Sciatic nerve (tissue), 2 donors: ENCODE measurements around the gene CTNNA1. TPM values are rescaled to one million over a fixed set of nuclear protein-coding genes. Genes with fewer than 3 reads are reported as not detected.
"Not testable (repeated sequence)": the region's sequence is repeated elsewhere in the genome, so short reads cannot be mapped to it uniquely, and the experiment has no call there.

Experiments used
- ATAC-seq: fragments of 200-7000 bp; cut with Tn5 transposase; one replicate; pipeline ENCODE4 v1.9.1; 2020; ENCODE audit warnings: mild to moderate bottlenecking, moderate library complexity
- DNase-seq: peaks from one replicate; pipeline ENCODE4 v3.0.0-alpha.2; 2020; ENCODE audit warnings: low spot score
- intact Hi-C: fragments of 100-400 bp; cut with DNase I; formaldehyde crosslinking; loops from one replicate; pipeline ENCODE4 v1.14.2; 2022
- total RNA-seq: library from RNA; stranded (reverse); fragmentation: NEBNext Ultra II Directional; extraction: Animal tissue kit (Norgen Biotek cat#: 25700); gene quantifications from one replicate; pipeline ENCODE4 v1.2.1, GENCODE V29; 2021
- donor health status: DM: no; HTN: no; CAD: no.
- donor health status: DM: no; HTN: no; CAD: no.

The CTNNA1 gene
- total RNA-seq, 1 donor from 2014 or later: 485 TPM

DNA sequence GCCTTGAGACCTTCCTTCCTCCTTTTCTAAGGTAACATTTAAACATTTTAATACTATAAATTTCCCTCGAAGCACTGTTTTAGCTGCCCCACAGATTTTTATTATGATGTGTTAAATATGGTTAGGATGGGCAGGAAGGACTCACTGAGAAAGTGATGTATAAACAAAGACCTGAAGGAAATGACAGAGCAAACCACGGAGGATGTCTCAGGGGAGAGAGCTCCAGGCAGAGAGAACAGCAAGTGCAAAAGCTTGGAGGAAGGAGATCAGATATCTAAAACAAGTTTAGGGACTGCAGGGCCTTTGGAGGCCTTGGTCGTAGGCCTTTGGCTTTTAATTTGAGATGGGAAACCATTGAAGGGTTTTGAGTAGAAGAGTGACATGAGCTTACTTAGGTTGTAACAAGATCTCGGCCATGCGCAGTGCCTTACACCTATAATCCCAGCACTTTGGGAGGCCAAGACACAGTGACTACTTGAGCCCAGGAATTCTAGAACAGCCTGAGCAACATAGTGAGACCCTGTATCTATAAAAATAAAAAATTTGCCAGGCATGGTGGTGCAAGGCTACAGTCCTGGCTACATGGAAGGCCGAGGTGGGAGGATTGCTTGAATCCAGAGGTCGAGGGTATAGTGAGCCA is 157.4 kb downstream of the CTNNA1 start:
- intact Hi-C loops: no loop called here
- ATAC-seq (no peak), DNase-seq (no peak)

DNA sequence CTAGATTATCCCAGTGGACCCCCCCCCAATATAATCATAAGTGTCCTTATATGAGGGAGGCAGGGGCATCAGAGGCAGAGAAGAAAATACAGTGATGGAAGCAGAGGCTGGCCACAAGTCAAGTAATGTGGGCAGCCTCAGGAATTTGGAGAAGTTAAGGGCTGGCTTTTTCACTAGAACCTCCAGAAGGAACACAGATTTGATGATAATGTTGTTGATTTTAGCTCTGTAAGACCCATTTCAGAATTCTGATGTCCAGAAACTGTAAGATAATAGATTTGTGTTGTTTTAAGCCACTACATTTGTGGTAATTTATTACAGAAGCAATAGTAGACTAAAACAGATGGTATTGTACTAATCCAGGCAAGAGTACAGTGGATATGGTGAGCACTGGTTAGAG is 158.2 kb downstream of the CTNNA1 start:
- intact Hi-C loops: no loop called here
- ATAC-seq (no peak), DNase-seq (no peak)

DNA sequence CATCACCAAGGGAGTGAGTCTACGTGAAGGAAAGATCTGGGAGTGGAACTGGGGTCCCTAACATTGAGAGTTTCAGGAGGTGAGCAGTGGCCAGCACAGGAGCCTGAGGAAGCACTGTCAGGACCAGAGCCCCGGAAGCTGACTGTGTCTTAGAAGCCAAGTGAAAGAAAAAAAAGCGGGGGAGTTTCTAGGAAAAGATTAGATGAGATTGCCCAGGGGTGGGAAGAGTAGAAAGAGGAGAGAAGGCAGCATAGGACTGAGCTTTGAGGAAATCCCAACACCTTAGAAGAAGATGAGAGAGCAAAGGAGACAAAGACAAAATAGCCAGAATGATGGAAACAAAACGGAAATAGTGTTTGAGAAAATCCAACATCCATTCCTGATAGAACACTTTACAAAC is 158.9 kb downstream of the CTNNA1 start:
- intact Hi-C loops: no loop called here
- DNase-seq: no peak
- no peak for ATAC-seq

DNA sequence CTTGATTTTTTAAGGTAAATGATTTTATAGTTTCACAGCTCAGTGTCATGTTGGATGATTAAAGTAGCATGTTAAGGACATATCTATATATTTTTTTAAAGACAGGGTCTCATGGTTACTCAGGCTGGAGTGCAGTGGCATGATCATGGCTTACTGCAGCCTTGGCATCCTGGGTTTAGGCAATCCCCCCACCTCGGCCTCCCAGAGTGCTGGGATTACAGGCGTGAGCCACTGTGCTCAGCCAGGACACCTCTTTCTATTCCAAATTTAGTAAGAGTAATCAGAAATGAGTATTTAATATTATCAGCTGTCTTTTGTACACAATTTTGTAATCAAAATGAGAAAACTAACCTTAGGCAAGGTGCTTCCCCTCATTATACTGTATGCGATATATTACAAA is 160.5 kb downstream of the CTNNA1 start:
- no peak for ATAC-seq
- intact Hi-C loops: no loop called here
- DNase-seq: no peak

DNA sequence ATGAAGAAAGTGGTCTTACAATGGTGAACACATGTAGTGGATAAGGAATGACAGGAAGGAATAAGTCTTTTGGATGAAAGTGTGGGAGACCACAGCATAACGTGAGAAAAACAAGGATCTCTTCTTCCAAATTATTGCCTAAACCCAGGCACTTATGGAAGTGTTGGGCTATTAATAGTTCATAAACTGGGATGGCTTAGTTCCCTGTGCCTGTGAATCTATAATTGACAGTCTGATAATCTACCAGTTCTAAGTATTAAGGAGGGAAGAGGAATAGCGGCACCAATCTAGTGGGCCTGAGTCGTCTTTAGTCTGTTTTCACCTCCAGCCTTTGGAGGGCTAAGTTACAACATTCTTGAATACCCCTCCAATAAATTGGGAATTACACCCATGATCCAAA is 161.1 kb downstream of the CTNNA1 start:
- ATAC-seq: no peak
- DNase-seq: no peak
- intact Hi-C loops: no loop called here

DNA sequence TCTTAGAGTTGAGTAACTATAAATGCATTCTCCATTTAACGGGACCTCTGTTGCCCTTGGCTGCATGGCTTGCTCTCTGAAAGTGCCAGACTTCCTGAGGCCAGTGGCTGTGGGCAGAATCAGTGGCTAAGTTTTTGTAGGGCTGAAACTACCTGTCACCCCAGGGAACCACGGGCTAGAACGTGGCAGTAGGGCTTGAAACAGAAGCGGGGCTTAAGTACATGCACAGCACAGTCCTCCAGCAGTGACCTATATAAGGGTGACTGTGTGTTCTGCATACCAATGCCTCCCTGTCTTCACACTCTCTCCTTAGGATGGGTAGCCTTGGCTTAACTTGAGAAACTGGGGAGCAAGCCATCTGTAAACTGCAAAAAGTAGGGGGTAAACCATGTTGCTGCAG is 165.5 kb downstream of the CTNNA1 start:
- DNase-seq (no peak), ATAC-seq (no peak)
- intact Hi-C loops: no loop called here

DNA sequence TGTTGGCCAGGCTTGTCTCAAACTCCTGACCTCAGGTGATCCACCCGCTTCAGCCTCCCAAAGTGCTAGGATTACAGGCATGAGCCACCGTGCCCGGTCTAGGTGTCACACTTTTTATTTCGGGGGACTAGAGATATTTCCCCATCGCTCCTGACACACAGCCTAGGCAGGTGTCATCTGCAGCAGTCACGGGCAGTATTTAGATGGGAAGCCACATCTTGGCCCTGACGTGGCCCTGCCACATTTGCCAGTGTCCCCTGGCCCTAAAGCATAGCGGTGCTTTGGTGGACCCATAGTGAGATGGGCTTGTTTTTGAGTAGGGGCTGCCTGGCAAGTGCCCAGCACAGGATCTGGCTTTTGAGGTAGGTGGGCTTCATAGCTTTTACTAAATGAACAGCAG is 167.0 kb downstream of the CTNNA1 start:
- intact Hi-C loops: loop anchor here (10.0 kb wide), 1 partner anchor 435 kb away; no protein-coding TSS in a partner anchor
- ATAC-seq (no peak), DNase-seq (no peak)

DNA sequence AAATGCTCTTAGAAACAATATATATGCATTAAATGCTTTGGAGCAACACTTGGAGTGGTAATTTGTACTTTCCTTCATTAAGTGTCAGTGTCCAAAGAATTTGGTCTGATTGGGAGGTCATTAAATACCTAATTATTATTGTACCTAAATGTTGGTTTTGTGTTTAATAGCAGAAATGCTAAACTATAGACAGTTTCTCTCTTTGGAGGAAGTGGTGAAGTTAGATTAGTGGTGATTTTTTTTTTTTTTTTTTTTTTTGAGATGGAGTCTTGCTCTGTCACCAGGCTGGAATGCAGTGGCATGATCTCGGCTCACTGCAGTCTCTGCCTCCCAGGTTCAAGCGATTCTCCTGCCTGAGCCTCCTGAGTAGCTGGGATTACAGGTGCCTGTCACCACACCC is 168.1 kb downstream of the CTNNA1 start:
- DNase-seq, ATAC-seq: not testable (repeated sequence)
- intact Hi-C loops: loop anchor here (10.0 kb wide), 1 partner anchor 433 kb away; no protein-coding TSS in a partner anchor

DNA sequence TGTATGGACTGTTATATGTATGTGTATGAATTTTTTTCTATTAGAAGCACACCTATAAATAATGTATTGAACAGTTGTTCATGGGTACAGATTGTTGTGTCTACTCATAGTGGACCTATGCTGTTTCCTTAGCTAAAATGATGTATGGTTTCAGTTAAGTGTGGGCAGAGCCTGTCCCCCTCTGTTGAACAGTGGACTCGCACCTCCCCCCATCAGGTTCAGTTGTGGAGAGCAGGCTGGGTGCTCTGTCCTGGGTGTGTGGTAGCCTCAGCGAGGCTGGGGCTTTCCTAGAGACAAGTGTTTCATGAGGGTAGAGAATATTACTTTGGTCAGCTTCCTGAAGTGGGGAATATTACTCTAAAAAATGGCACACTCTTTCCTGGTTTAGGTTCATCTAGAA is 169.3 kb downstream of the CTNNA1 start:
- intact Hi-C loops: loop anchor here (10.0 kb wide), 1 partner anchor 432 kb away; no protein-coding TSS in a partner anchor
- DNase-seq: no peak
- no peak for ATAC-seq

DNA sequence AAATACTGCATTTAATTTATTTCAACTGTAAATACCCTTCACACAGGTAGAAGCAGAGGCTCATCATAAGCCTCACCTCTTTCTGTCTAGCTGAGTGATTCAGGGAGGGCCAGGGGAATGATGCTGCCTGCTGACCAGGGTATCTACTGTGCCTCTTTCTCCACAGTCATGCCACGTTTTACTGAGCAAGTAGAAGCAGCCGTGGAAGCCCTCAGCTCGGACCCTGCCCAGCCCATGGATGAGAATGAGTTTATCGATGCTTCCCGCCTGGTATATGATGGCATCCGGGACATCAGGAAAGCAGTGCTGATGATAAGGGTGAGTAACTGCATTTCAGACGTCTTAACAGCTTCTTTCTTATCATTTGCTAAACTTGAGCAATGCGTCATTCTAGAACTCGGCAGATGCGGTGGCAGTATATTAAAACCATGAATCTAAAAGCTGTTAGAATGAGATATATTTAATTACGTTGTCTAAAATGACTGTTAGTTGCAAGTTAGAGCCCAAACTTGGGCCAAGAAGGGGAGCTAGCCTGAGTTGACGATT is 171.9 kb downstream of the CTNNA1 start:
- ATAC-seq: no peak
- intact Hi-C loops: loop anchor here (10.0 kb wide), 1 partner anchor 430 kb away; no protein-coding TSS in a partner anchor
- no peak for DNase-seq

DNA sequence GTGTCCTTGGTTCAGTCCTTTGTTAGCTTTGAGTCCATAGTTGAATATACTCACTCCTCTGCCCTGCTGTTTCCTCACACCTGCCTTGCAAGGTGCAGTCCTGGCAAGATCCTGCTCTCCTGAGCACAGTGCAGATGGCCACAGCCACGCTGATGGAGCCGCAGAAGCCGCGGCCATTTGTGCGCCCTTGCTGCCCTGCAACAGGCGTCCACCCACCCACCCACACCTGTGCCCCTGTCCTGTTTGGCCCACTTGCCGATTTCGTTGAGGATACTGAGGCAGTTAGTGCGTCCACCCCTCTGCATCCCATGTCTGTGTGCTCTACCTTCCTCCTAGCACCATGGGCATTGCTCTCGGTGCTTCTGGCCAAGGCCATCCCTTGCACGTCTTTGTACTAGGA is 173.0 kb downstream of the CTNNA1 start:
- ATAC-seq (no peak), DNase-seq (no peak)
- intact Hi-C loops: loop anchor here (10.0 kb wide), 1 partner anchor 429 kb away; no protein-coding TSS in a partner anchor

DNA sequence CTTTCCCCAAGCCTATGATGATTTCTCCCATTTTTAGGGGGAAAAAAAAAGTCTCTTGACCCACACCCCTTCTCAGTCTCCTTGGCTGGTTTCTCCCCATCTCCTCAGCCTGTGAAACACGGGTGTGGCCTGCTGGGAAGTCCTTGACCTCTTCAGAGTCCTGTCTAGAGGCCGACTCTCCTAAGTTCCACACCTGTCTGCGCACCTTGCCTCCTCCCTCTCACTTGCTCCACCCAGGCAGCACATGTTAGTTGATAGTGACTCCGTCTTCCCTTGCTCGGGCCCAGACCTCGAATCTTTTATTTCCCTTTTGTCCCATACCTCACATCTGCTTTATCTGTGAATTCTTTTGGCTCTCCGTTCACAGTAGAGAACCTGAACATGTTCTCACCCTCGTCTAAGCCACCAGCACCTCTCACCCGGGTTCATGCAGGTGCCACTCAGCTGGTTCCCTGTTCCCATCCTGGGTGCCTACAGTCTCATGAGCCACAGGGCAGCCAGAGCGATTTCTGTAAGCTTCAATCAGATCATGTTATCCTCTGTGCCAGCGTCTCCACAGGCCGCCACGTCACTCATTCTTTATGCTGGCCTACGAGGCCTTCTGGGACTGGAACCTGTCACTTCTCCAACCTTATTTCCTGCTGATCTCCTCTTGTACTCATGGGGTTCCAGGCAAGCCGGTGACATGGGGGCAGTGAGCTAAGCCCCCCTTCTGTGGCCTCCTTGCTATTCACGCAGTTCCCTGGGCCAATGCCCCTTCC is 173.6 kb downstream of the CTNNA1 start:
- DNase-seq (no peak), ATAC-seq (no peak)
- intact Hi-C loops: loop anchor here (10.0 kb wide), 1 partner anchor 428 kb away; no protein-coding TSS in a partner anchor

DNA sequence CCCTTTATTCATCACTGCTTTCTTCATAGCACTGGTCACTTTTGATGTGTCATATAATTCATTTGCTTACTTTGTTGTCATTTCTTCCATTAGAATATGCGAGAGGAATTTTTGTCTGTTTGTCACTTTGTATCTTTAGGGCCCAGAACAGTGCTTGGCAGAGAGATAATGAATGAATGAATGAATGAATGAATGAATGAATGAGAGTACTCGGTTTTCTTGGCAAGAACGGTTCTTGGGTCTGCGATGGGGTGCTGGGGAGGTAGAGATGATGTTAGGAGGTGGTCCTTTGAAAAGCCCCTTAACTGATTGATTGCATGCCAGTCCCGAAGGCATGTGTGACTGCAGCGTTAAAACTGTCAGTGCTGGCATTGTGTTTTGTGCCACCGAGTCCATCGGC is 174.3 kb downstream of the CTNNA1 start:
- intact Hi-C loops: loop anchor here (10.0 kb wide), 1 partner anchor 427 kb away; no protein-coding TSS in a partner anchor
- ATAC-seq (no peak), DNase-seq (no peak)

DNA sequence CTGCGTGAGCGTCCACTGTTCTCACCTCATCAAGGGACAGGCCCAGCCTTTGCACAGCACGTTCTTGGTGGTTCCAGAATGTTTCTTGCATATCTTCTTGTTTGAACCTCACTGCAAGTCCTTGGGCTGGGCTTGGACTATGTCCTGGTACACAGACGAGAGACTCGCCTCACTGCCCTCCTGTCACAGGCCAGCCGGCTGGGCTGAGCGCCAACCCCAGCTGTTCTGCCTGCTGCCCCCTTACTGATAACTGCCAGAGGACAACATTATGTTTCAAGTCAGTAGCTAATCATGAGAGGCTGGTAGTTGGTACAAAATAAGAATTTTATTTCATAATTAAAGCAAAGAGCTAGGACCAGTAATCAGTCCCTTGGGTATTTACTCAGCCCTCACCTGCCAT is 174.8 kb downstream of the CTNNA1 start:
- ATAC-seq (no peak), DNase-seq (no peak)
- intact Hi-C loops: loop anchor here (10.0 kb wide), 1 partner anchor 427 kb away; no protein-coding TSS in a partner anchor

DNA sequence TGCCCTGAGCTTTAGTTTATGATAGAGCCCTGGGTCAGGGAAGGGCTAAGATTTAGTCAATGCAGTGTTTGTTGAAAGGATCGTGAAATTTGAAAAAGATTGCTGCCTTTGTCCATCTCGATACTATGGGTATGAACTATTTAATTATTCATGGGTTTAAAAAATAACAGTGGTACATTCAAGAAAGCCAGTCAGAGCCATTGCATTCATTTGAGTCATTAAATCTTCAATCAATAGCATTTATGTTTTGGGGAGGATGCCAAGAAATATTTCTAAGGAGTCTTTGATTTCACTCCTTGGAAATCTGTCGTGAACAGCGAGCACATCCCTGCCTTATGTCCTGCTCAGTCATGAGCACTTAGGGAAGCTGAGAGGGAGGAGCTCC is 176.3 kb downstream of the CTNNA1 start:
- DNase-seq (no peak), ATAC-seq (no peak)
- intact Hi-C loops: loop anchor here (10.0 kb wide), 1 partner anchor 425 kb away; no protein-coding TSS in a partner anchor

DNA sequence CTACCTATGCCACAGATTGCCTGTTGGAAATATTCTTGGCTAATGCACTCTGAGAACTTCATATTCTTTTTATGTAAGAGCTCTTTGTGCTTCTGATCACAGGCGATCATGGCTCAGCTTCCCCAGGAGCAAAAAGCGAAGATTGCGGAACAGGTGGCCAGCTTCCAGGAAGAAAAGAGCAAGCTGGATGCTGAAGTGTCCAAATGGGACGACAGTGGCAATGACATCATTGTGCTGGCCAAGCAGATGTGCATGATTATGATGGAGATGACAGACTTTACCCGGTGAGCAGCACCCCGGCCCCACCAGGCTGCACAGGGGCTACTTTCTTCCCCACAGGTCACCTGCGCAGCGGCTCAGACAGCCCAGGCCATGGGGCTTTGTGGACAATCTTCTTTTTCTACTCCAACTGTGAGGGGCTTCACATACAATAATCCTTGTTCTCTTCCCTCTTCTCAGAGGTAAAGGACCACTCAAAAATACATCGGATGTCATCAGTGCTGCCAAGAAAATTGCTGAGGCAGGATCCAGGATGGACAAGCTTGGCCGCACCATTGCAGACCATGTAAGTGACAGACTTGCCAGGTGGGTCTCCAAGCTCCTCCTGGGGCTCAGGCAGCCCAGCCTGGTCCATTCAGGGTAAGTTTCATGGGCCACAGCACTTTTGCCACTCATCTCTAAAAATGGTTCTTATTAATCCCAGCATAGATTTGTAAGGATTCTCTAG is 177.3 kb downstream of the CTNNA1 start:
- DNase-seq (no peak), ATAC-seq (peak; percentile 58)
- intact Hi-C loops: no loop called here

DNA sequence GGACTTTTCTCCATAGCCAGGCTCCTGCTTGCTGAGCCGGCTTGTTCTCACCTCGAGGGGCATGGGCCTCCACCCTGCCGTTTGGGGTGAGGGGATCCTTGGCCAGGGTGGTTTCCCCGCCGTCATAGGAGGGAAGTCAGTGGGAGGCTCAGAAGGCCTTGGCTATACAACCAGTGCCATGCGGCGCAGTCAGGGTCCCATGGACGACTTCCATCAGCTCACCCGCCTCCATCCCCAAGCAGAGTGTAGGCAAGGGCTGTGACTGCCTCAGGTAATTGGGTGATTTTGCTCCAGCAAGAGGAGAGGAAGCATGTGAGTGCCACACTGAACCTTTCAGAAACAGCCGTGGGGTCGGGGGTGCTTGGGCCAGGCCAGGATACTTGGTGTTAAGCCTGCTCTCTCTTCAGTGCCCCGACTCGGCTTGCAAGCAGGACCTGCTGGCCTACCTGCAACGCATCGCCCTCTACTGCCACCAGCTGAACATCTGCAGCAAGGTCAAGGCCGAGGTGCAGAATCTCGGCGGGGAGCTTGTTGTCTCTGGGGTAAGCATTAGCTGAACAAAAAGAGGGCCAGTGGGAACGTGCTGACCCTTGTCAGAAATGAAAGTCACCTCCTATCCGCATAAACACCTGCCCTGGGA is 179.1 kb downstream of the CTNNA1 start:
- DNase-seq (no peak), ATAC-seq (no peak)
- intact Hi-C loops: no loop called here

DNA sequence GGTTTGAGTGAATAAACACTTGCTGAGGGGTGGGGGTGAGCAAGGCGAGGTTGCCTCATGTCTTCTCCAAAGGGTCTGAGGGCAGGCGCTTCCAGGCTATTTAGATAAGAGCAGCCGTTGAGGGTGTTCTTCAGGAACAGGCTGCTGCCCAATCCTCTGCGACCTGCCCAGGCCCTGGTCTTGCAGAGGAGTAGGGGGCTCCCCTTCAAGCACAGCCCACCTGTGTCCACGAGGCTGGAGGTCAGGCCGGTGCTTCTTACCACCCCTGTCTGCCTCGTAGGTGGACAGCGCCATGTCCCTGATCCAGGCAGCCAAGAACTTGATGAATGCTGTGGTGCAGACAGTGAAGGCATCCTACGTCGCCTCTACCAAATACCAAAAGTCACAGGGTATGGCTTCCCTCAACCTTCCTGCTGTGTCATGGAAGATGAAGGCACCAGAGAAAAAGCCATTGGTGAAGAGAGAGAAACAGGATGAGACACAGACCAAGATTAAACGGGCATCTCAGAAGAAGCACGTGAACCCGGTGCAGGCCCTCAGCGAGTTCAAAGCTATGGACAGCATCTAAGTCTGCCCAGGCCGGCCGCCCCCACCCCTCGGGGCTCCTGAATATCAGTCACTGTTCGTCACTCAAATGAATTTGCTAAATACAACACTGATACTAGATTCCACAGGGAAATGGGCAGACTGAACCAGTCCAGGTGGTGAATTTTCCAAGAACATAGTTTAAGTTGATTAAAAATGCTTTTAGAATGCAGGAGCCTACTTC is 180.5 kb downstream of the CTNNA1 start:
- DNase-seq (no peak), ATAC-seq (no peak)
- intact Hi-C loops: no loop called here
